Left ventricle myocardium superior (tissue), 1 donor: ENCODE results near the gene XPO4. TPM values are rescaled to one million over a fixed set of nuclear protein-coding genes. Genes with fewer than 3 reads are reported as not detected.

ENCODE experiments used
- ATAC-seq: fragments of 200-7000 bp; cut with Tn5 transposase; one replicate; pipeline ENCODE4 v1.9.1; 2020; ENCODE audit warnings: mild to moderate bottlenecking, moderate library complexity
- DNase-seq: peaks from one replicate; pipeline ENCODE4 v3.0.0-alpha.2; 2020
- intact Hi-C: fragments of 100-400 bp; cut with micrococcal nuclease; formaldehyde crosslinking; loops from one replicate; pipeline ENCODE4 v1.11.0; 2022
- total RNA-seq: library from RNA; stranded (reverse); fragmentation: NEBNext Ultra II Directional; extraction: Animal tissue kit (Norgen Biotek cat#: 25700); gene quantifications from one replicate; pipeline ENCODE4 v1.2.1, GENCODE V29; 2021
- donor health status: DM: no; HTN: yes; CAD: no; lungs with severe emphysema.

Gene XPO4
- total RNA-seq, 1 donor from 2014 or later, result 32.9 TPM

- intact Hi-C loops, result no loop called here
- ATAC-seq, result no peak
- no peak for DNase-seq
Measured at GRCh38 chr13:20803180-20803965, 99.2 kb downstream of the XPO4 start.

DNA sequence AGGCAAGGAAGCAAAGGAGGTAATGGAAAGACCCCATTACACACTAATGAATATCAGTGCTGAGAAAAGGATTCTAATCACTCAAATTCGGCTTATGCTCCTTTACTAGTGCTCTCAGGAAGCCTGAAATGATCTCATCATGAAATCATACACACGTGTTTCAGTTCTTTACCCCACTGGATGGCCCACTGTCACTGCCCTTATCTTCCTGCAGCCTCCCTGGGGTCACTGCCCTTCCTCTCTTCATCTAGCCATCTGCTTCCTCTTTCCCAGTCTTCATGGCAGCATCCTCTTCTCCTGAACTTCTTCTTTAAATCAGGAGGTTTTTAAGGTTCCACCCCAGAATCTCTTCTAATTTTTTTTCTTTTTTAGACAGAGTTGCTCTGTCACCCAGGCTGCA, 100.8 kb downstream of the XPO4 start:
- intact Hi-C loops, result no loop called here
- DNase-seq (no peak), ATAC-seq (peak; percentile 17)

GRCh38 chr13:20799726-20800416, 102.7 kb downstream of the XPO4 start:
- no peak for DNase-seq
- ATAC-seq, result no peak
- intact Hi-C loops, result no loop called here

- ATAC-seq, result peak; percentile 39
- DNase-seq, result no peak
- intact Hi-C loops, result no loop called here
Measured at GRCh38 chr13:20798027-20798426, 104.5 kb downstream of the XPO4 start.

DNA sequence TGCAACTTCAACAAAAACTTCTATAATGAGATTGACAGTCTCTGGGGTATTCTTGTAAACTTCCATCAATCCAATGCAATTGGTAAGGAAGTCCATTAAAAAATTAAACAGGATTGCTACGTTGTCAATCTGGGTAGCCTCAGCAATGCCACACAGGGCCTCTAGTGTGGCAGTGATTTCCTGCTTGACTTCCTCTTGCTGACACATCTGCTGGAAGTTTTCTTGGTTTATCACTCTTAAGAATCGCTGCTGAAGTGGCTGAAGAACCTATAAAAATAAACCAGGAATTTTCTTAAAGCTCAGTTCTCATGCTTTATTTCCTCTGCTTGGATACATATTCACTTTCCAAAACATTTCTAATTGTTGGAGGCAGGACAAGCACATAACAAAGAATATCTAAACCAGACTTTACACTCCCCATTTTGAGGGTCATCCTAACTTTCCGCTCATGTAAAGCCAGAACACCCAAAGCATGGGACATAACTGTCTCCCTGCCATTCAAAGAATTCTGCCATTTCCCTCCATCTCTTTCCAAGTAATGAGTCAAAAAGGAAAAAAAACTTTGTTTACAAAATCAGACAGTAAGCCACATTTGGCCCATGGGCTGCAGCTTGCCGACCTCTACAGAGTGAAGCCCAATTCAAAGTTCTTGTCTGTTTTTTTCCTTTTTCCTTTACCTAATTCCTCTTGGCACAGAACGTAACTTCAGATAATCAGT, 105.6 kb downstream of the XPO4 start:
- no peak for DNase-seq
- no peak for ATAC-seq
- intact Hi-C loops, result no loop called here

- DNase-seq, result no peak
- no peak for ATAC-seq
- intact Hi-C loops, result no loop called here
Measured at GRCh38 chr13:20789665-20790064, 112.9 kb downstream of the XPO4 start.

DNA sequence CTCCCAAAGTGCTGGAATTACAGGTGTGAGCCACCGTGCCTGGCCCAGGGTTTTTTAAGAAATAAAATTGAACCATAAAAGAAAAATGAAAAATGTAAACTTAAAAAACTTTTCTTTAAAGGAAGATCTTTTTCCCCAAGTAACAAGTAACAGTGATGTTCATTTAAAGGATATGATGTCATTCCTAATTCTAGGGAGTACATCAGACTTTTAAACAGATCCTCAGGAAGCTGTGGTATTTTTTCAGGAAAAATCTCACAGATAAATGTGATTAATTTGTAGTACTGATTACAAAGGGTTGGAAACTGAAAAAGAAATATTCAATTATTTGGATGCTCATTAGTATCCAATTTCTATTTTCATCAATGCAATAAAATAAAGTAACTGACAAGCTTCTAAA, 114.2 kb downstream of the XPO4 start:
- intact Hi-C loops, result no loop called here
- no peak for ATAC-seq

GRCh38 chr13:20787180-20787579, 115.4 kb downstream of the XPO4 start:
- ATAC-seq, result no peak
- intact Hi-C loops, result no loop called here
- DNase-seq, result no peak

More for the DNA sequence above, 114.2 kb downstream of the XPO4 start:
- DNase-seq, result no peak

- DNase-seq (no peak), ATAC-seq (no peak)
- intact Hi-C loops, result no loop called here
Measured at GRCh38 chr13:20782116-20782708, 120.3 kb downstream of the XPO4 start.

GRCh38 chr13:20780317-20780716, 122.2 kb downstream of the XPO4 start:
- intact Hi-C loops, result no loop called here
- ATAC-seq (no peak), DNase-seq (no peak)

GRCh38 chr13:20779405-20779804, 123.1 kb downstream of the XPO4 start:
- no peak for DNase-seq
- no peak for ATAC-seq
- intact Hi-C loops, result no loop called here

- ATAC-seq (no peak), DNase-seq (no peak)
- intact Hi-C loops, result no loop called here
Measured at GRCh38 chr13:20778311-20778710, 124.2 kb downstream of the XPO4 start.

- intact Hi-C loops, result no loop called here
- ATAC-seq (no peak), DNase-seq (no peak)
Measured at GRCh38 chr13:20776751-20777150, 125.8 kb downstream of the XPO4 start.

- intact Hi-C loops, result no loop called here
- DNase-seq, result no peak
- no peak for ATAC-seq
Measured at GRCh38 chr13:20775961-20776360, 126.6 kb downstream of the XPO4 start.

- ATAC-seq (no peak), DNase-seq (no peak)
- intact Hi-C loops, result no loop called here
Measured at GRCh38 chr13:20774746-20775145, 127.8 kb downstream of the XPO4 start.

GRCh38 chr13:20773194-20774080, 129.1 kb downstream of the XPO4 start, which contains the start of gene EEF1AKMT1:
Gene EEF1AKMT1 (minus strand): TSS chr13:20773961. CDS start chr13:20757598, 16,363 bp downstream.
- peak; percentile 98 for DNase-seq
- intact Hi-C loops, result no loop called here
- peak; percentile 99 for ATAC-seq

DNA sequence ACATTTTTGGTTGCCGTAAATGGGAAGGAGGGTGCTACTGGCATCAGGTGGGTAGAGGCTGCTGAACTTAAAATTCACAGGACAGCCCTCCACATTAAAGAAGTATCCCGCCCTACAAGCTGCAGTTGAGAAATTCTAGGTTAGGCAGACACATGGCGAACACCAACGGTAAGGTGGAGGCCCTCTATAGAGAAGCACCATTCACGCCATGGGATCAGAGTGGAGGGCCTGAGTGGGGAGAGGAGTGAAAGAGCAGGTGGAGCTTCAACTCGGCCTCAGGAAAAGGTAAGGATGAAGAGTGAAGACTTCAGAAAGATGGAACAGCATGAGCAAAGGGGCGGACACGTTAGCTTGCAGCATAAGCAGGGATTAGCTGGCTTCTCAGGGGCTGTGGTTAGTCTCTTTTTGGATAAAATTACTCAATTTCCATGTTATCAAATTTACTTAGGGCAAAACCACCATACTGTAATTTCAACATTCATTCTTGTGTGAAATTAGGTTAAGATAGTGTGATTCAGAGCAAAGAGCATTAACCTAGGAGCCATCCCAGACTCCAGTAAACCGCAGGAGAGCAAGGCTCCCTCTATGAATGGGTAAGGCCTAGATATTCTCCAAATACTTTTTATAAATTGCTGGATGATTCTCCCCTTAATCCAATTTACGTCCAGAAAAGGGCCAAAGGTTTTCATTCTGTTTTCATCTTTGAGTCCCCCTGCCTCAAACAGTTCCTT, 130.0 kb downstream of the XPO4 start:
- ATAC-seq, result no peak
- DNase-seq, result no peak
- intact Hi-C loops, result no loop called here

- ATAC-seq, result no peak
- intact Hi-C loops, result no loop called here
- no peak for DNase-seq
Measured at GRCh38 chr13:20769834-20770233, 132.7 kb downstream of the XPO4 start.
